ENCODE measurements around the gene ZBP1.
"Not testable (repeated sequence)": the region's sequence is repeated elsewhere in the genome, so short reads cannot be mapped to it uniquely, and the experiment has no call there.

The ZBP1 gene

DNA sequence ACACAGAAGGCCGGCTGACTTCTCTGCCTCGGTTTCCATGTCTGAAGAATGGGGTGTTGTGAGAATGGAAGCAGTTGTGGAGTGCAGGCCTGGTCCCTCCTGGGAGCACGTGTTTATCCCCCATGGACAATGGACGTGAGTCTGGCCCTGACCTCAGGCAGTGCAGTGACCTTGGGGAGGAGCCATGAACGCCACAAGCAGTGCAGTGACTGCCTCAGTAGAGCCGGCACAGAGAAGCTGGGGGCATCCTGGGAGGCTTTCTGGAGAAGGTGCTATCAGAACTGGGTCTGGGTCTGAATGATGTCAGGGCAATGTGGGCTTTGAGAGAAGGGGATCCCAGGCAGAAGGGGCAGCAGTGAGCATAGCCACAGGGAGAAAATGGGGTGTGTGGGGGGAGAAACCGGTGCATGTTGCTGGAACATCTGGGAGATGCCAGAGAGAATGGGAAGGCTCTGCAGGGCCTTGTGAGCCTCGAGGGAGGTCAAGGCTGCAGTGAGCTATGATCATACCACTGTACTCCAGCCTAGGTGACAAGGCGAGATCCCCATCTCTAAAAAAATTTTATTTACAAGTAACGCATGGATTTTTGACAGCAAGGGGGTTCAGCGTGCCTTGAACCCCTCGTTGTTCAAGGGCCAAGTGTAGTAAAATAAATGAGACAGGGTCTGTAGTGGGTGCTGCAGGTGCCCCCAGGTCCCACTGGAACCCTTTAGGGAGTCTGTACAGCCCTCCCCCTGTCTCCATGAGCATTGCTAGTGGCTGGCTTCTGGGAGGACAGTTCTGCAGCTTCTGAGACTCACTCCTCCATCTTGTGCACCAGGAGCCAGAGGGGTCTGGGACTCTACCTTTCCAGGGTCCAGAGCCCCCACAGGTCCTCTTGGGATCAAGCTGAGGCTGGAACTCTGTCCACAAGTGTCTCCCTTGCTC is 27.0 kb upstream of the ZBP1 start:
- DNase-seq (no peak), ATAC-seq (no peak)

DNA sequence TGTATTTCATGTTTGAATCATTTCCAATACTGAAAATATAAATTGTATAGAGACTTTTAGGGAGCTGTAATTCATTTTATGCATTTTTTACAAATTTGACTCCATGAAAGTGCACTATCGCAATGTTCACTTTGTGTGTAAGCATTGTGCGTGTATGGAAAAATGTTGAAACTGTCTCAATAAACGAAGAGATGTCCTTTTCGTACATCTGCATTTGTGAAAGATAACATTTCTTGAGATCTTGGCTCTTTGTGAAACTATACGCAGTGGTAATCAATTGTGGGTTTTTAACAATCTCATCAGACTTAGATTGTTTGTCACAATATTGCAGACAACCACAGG is 18.6 kb upstream of the ZBP1 start:
- no peak for DNase-seq
- ATAC-seq: no peak

DNA sequence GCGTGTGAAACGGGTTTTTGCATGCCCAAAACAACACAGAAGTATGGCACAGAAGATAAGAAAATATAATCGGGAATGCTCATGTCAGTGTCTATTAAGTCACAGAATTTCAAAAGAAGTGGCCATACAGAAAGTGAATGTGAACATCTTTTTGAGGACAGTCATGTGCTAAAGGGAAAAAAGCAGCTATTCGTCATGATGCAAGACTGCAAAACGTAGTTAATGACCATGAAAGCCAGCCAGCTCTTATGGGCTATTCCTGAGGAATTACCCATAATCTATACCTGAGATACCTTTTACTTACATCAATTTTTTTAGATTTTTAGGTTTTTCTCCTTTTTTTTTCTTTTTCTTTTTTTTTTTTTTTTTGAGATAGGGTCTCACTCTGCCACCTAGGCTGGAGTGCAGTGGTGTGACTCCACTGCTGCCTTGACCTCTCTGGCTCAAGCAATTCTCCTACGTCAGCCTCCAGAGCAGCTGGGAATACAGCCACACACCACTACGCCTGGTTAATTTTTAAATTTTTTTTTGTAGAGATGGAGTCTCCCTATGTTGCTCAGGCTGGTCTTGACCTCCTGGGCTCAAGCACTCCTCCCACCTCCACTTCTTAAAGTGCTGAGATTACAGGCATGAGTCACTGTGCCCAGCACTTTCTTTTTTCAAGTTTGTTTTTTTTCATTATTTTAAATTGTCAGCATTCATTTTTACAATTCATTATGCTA is 18.1 kb upstream of the ZBP1 start:
- ATAC-seq (no peak), DNase-seq (no peak)

DNA sequence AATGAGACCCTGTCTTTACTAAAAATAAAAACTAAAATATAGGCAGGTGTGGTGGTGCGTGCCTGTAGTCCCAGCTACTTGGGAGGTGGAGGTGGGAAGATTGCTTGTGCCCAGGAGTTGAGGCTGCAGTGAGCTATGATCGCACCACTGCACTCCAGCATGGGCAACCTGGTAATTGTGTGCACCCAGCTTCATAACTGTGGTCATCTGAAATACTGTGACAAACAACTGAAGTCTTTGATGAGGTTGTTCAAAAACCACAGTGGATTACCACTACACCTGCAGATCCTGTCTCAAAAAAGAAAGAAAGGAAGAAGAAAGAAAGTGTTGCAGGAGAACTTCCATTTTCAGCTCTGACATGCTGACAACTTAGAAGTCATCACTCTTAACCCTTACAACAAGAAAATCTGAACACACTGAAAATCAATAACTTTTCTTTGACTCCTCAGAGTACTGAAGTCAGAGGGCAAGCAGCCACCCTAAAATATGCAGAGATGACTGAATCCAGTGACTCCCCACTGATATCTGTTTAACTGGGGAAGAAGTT is 13.8 kb upstream of the ZBP1 start:
- ATAC-seq (no peak), DNase-seq (no peak)

DNA sequence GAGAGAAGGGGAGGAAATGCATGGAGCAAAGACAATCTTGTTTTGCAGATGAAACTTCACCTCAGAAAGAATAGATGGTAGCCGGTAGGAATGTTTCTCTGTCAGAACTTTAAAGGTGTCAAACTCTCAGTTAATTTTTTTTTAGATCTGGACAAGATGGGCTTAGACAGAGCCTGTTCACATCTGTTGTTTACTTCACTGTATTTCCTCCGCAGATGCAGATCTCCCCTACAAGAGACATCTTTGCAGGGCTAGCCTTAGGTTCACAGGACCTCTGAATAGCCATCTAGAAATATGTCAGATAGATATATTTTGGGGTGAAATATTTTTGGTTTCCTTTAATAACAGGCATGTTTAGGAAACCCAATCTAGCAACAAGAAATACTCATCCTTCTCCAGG is 12.1 kb upstream of the ZBP1 start:
- no peak for DNase-seq
- ATAC-seq: no peak

DNA sequence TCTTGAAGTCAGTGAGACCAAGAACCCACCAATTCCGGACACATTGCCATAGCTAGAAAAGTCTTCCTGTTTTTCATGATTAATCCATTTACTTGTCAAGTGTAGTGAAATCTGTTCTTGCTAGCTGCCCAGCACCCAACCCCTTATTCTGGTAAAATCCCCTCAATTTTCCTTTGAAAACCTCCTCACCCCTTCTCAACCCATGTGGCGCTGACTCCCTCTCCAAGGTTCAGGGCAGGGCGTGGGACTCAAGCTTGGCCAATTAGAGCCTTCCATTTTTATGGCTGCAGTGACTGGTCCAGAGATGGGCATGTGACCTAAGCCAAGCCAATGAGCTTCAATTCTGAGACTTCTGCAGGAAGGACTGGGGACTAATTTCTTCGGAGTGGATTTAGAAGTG is 9.8 kb upstream of the ZBP1 start:
- ATAC-seq: peak; percentile 89
- DNase-seq: peak; percentile 62

DNA sequence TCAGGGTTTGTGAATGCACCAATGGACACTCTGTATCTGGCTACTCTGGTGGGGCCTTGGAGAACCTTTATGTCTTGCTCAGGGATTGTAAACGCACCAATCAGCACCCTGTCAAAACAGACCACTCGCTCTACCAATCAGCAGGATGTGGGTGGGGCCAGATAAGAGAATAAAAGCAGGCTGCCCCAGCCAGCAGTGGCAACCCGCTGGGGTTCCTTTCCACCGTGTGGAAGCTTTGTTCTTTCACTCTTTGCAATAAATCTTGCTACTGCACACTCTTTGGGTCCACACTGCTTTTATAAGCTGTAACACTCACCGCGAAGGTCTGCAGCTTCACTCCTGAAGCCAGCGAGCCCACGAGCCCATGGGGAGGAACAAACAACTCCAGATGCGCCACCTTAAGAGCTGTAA is 9.3 kb upstream of the ZBP1 start:
- ATAC-seq: not testable (repeated sequence)
- DNase-seq: peak; percentile 52

DNA sequence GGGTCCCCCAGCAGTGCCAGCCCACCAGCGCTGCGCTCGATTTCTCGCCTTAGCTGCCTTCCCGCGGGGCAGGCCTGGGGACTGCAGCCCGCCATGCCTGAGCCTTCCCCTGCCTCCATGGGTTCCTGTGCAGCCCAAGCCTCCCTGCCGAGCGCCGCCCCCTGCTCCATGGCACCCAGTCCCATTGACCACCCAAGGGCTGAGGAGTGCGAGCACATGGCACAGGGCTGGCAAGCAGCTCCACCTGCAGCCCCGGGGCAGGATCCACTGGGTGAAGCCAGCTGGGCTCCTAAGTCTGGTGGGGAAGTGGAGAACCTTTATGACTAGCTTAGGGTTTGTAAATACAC is 8.7 kb upstream of the ZBP1 start:
- ATAC-seq, DNase-seq: not testable (repeated sequence)

DNA sequence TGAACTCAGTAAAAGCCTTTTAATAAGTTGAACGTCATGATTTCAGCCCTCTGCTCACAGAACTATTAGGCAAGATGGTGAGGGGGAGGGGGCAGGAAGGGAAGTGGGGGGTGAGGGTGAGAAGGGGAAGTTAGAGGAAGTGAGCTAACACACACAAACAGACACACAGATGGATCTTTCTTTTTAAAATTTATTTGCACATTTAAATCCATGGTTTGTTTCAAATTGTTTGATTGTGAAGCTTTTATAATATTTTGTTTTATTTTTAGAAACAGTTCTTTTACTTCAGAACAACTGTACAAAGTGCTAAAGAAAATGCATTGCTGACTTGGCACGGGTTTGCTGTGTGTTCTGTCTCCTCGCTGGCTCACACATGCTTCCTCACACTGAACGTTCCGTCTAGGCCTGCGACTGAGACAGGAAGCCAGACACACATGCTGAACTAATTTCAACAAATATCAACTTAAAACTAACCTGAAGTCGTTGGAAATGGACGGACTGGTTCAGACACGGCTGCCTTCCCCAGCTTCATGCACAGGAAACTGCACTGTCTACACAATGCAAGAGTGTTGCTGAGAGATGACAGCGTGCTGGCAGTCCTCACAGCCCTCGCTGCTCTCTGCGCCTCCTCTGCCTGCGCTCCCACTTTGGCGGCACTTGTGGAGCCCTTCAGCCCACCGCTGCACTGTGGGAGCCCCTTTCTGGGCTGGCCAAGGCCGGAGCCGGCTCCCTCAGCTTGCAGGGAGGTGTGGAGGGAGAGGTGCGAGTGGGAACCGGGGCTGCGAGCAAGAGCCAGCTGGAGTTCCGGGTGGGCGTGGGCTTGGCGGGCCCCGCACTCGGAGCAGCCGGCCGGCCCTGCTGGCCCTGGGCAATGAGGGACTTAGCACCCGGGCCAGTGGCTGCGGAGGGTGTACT is 8.1 kb upstream of the ZBP1 start:
- DNase-seq: peak; percentile 57
- ATAC-seq: peak; percentile 66

DNA sequence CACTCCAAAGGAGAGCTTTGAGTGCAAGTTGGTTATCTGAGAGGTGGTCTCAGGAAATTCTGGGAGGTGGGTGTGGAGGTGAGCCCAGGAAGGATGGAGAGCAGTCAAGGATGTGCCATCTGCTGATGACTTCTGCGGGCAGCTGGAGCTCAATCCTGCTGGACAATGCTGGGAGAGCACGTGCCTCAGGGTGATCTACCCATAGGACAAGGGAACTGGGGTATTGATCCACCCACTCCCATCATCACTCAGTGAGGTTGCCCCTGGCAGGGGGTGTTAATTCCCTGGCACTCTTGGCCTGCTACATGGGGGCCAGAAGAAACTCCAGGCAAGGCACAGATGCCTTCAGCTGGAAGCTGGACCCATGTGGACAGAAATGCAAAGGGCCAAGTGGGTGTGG is 7.1 kb upstream of the ZBP1 start:
- no peak for ATAC-seq
- DNase-seq: no peak

DNA sequence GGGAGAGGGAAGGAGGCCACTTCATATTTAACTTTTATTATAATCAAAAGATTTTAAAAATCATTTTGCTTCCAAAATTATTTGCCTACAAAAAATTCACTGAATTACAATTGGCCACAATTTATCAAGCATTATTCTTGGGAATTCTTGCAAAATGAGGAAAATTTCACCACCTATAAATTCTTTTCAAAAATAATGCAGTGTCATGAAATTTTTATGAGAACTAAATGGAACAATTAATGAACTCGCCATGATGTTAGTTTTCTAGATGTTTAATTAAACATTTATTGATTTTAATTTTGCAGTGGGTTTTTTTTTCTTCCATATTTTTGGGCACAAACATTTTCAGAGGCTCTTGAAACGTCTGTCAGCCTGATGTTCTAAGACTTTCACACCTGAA is 5.8 kb upstream of the ZBP1 start:
- ATAC-seq: no peak
- no peak for DNase-seq

DNA sequence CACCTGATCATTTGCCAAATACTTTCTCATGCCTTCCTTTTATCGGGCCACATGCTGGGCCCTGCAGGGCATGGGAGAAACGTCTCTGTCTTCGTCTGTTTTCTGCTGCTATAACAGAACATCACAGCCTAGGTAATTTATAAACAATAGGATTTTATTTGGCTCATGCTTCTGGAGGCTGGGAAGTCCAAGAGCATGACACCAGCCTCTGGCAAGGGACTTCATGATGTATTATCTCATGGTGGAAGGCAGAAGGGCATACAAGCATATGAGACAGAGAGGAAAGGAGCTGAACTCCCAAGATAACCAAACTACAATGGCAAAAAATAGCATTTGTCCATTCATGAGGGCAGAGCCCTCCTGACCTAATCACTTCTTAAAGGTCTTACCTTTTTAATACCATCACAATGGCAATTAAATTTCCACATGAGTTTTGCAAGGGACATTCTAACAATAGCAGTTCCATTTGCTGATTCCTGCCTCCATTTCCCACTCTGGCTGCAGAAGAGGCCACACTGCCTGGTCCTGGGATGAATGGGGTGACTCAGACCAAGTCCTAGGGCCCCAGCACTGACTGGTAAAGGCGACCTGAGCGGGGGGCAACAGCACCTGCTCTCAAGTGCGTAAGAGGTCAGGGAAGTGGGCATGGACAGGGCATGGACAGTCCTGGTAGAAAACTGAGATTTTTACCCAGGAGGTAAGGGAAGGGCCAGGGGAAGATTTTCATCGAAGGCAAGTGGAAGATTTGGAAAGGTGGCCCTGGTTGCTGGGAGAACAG is 5.1 kb upstream of the ZBP1 start:
- no peak for DNase-seq
- no peak for ATAC-seq

DNA sequence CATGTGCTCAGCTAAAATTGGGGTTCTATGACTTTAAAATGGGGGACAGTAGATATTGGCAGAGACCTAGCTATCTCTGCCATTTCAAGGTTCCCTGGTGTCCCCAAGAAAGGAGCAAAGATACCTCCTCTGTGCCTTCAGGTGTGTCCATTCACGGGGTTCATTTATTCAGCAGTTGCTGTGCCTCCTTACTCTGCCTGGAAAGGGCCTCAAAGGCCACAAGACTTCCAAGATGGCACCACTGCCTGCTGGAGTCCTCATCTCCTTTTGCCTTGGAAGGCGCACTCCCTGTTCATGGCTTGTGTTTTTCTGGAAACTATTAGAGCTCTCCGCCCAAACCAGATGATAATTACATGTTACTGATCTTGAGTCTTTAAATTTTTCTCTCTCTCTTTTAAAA is 3.9 kb upstream of the ZBP1 start:
- no peak for DNase-seq
- ATAC-seq: no peak

DNA sequence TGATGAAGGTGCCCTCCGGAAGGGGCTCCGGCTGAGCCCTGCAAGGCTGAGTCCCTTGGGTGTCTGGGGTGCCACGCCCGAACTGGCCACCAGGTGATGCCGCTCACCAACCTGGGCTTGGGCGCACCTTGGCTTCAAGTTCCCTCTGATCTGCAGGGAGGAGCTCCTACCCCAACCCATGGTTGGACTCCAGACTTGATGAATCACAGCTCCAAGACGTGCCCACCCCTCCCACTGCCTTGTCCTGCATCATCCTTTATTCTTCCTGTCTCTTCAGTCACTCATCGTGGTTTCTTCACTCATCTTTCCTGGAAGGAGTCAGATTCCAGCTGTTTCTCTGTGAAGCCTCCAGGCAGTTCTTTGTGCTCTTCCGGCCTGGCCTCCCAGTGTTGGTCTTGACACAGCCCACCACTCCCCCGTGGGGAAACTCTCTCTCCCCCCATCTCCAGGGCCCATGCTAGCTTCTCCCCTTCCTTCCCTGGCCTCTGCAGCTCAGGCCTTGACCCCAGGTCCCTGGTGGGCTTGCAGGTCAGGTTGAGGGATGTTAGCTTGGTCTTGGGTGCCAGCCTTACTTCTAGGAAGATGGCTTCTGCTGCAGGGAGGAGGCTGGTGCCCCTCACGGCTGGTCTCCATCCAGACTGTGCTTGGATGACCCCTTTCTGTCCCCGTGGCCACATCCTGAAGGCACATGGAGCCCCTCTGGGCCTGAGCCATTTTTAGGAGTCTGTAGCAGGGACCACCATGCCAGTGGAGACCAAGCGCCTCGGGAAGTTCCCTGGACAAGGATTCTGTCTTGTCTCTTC is 2.6 kb upstream of the ZBP1 start:
- ATAC-seq (no peak), DNase-seq (peak; percentile 77)

DNA sequence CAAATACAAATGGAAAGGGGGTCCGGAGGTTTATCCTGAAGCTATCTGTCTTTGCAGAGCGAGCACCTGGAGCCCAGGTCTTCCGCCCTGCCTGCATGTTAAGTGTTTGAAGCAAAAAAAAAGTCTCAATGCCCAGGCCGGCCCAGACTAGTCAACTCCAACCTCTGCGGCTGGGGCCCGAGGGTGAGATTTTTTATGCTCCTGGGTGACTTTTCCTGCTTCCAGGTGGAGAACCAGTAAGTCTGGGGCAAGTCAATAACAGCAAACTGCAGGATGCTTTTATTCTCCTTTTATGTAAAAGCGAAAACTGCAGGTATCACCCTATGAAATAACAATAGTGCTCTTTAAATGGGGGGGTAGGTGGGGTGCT is 2.0 kb upstream of the ZBP1 start:
- ATAC-seq: no peak
- no peak for DNase-seq

DNA sequence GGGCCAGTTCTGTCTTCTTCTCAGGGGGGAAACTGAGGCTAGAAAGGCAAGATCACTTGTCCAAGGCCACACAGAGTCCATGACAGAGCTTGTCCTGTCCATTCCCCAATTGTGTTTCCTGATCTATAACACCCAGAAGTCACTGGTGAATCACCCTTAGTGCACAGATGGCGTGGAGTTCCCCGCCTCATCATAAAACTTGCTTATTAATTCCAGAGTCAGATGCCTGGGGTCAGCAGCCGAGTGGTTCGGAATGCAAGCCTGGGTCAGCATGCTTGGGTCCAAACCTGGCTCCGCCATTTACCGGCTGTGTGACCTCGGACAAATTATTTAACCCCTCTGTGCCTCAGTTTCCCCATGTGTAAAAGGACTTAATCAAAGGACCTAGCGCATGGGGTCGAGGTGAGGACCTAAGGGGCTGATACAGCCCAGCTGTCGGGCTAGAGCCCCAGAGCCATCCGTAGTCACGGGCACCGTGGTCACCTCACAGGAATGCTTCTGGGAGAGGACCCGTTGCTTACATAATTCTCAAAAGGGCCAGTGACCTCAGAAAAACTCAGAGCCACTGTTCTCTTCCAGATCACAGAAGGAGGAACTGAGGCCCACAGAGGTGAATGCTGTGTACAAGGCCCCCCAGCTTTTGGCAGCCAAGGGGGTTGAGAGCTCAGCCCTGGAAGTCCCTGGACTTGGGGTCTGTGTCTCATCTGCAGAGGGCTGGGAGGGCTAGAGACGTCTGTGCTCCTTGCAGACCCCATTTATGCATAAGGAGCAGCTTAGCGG is 1.4 kb upstream of the ZBP1 start:
- DNase-seq: no peak
- no peak for ATAC-seq

DNA sequence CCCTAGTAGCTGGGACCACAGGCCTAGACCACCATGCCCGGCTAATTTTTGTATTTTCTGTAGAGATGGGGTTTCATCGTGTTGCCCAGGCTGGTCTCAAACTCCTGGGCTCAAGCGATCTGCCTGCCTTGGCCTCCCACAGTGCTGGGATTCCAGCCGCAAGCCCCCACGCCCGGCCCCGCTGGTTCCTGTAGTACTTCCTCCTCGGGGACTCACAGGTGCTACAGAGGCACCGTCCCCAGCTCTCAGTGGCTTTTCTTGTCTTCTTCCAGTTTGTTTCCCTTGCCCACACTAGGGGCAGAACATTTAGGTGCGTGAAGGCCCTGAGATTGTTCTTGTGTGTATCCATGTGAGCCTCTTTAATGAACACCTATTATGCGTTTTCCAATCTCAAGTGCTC is 773 bp upstream of the ZBP1 start:
- ATAC-seq: no peak
- peak; percentile 43 for DNase-seq

DNA sequence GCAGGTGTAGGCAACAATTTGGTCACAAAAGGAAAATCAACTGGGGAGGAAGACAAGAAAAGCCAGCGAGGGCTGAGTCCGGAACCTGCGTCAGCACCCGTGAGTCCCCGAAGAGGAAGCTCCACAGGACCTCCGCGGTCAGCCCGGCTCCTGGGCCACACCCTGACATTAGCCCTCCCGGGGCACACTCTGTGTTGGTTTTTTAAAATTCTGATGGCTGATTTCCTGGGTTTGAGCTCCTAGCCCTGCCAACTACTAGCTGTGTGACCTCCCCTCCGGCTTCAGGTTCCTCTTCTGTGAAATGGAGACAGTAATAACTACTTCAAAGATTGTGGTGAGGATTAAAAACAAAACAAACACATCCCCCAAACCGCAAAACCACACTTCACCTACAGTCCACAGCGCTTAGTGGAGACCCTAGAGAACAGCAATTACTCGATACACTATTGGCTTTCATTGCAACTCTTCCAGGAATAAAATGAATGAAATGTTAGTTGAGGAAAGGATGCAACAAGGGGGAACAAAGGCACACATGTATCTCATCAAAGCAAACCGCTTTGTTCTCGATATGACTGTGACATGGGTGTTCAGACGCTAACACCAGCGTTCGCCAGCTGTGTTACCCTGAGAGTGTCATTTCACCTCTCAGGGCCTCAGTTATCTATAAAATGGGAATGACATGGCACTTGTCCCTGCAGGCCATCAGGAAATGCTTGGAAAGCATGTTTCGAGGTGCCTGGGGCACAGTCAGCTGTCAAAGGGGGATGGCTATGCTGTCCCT is 985 bp downstream of the ZBP1 start:
- peak; percentile 77 for ATAC-seq
- peak; percentile 70 for DNase-seq

DNA sequence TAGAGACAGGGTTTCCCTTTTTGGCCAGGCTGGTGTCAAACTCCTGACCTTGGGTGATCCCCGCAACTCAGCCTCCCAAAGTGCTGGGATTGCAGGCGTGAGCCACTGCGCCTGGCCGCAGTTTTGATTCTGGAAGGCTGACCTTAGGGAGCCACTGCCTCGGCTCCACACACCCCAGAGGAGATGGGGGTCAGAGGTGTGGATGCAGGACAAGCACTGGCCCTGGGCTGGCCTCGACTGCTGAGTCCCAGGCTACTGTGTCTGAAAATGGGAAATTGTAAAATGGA is 1.5 kb downstream of the ZBP1 start:
- no peak for DNase-seq
- ATAC-seq: no peak

All from stimulated activated naive CD8-positive, alpha-beta T cell treated with anti-CD3 and anti-CD28 coated beads, Interleukin-15, Interleukin-2, amounts not matched to agents 100 U/mL and 50 U/mL, for 24 hours (primary cell).